ENCODE results near the gene HOXA6. TPM values are rescaled to one million over a fixed set of nuclear protein-coding genes. Genes with fewer than 3 reads are reported as not detected.

Gene HOXA6
- total RNA-seq, 1 donor from 2014 or later, result not detected

DNA sequence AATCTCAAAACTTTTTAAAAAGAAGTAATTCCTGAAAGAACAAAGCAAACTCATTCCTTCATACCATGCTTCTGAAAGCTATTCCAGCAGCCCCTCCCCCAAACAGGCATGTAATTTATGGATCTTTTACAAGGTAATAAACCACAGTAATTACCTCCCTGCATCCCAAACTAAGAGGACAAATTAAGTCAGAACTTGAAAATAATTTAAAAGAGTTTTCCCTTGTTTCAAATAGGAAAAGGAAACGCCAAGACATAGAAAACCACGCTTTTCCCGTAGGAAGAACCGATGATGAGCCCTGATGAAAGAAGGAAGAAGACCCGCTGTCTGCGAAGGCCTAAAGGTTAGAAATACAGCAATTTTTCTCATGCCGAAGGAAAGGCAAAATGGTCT is 25.9 kb downstream of the HOXA6 start:
- DNase-seq, result no peak

DNA sequence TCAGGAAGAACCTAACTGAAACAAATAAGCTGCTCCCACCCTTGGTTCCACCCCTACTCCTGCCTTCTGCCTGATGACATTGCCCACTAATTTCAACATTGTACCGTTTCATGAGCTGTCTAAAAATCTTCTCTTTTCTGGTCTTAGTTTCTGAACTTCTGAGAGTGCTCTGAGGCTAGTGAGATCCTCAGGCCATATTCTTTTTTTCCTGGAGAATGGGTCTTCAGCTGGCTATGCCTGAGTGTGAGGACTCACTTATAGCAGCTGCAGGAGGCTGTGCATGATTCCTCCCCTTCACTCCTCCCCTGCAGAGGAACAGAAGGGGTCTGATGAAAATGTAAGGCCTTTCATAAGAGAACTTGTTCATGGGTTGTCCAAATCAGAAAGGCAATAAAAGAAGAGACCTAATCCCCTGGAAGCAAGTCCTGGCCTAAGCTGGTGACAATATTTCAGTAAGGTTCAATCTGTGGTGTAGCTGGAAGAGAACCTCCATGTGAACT is 28.1 kb downstream of the HOXA6 start:
- no peak for DNase-seq

DNA sequence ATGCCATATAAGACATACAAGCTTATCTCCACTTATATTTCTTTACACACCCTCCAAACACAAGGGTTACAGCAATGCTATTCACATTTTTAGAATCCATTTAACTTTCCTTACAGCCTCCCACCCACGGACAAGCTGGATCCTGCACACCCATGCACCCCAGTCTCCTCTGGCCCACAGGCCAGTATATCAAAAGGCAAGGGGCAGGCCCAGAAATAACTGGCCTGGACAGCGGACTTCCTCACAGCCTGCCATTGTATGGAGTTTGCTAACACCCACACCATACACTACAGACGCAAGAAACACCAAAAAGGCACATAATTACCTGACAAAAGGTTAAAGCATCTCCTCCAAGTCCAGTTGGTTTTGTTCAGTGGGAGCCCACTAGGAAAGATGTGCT is 29.0 kb downstream of the HOXA6 start:
- no peak for DNase-seq

DNA sequence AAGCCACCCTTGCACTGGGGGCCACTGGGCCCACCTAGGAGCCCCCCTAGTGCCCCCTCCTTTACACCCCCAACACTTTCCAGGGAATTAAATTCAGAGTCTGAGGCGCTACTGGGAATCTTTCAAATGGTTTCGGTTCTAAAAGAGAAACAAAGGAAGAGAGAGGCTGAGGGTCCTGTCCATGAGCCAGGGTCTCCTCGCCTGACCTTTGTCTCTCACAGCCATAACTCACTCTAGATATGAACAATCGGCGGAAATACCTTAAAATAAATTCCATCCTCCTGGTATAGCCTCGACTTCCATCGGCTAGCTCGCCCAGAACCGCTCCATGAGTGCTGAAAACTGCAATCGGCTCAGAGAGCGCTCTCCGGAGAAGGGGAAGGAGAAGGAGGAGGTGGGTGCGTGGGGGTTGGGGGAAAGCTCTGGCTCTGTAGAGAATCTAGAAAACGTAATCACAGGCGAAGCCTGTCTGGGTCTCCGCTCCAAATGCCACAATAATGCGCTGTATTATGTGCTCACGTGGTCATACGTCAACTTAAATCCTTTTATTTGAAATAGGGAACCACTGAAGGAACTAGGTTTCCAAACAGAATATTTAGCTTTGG is 29.6 kb downstream of the HOXA6 start:
- no peak for DNase-seq

DNA sequence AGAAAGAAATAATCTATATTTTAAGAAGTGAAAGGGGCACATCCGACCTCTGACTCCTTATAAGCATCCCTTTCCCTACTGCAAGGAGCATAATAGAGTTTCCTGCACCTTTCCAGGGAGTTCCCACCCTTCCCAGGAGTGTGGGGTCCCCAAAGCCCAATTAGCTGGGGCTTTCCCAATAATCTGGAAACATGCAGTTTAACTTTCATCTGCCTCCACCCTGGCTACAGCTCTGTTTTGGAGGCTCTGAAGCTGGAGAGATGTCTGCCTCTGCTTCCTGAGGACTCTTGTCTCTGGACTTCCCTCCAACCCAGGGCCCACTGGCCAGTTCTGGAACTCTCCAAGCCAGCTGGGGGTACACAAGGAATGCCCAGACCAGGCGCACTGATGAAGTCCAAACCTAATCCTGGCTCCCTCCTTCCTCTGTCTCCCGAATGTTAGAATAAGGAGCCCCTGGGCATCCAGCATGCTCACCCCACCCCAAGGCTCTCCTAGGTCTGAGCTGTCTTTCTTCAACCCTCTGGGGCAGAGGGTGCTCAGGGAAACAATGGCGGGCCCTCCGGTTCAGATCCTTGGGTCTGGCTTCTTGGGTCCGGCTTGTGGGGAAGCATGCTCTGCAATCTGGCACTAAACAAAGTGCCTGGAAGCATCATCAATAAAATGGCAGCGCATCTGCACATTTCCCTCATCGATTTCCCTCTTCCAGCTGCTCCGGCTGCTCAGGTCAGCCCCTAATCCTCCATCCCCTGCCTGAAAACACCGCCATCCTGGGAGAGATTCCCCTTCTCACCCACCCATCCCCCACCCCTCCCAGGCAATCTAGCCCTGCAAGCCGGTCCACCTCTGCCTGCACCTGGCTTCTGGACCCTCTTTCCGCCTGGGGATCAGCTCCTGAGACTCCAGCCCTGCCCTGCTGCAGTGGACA is 30.4 kb downstream of the HOXA6 start:
- no peak for DNase-seq

DNA sequence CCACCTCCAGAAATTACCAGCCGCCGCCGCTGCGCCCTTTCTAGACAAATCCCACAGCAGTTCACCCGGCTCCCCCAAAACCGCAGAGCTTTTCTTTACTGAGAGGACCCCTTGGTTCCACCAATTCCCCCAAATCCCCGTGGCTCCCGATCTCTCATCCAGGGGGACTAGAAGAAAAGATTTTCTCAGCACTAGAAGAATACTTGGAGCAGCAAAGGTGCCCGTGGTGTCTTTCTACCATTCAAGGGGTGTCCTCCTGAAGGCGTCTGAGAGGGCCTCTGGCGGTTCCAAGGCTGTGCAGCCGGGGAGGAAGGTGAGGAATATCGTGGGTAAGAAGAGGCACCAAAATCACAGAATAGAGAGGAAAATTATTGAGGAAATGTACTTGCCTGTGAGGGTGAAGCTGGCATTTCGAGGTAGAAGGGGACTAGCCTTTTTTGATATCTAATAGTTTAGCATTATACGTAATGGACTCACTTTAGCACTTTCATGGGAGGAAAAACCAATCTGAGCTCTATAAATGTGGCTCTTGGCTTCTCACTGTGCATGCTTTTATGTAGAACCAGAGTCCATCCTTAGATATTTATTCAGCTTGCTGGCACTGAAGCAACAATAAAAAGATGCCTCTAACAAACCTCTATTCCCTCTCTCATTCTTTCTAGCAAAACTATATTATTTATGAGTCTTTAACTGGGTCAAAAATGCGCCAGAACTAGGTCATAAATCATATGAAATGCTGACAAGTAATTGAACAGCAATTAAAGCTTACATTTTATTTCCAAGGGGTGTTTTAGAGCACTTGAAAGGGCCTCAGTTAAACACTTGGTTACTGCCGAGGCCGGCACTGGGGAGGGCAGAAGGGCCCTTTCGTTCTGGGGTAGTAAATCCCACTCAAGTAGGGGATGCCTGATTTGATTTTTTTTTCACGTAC is 31.3 kb downstream of the HOXA6 start:
- no peak for DNase-seq

DNA sequence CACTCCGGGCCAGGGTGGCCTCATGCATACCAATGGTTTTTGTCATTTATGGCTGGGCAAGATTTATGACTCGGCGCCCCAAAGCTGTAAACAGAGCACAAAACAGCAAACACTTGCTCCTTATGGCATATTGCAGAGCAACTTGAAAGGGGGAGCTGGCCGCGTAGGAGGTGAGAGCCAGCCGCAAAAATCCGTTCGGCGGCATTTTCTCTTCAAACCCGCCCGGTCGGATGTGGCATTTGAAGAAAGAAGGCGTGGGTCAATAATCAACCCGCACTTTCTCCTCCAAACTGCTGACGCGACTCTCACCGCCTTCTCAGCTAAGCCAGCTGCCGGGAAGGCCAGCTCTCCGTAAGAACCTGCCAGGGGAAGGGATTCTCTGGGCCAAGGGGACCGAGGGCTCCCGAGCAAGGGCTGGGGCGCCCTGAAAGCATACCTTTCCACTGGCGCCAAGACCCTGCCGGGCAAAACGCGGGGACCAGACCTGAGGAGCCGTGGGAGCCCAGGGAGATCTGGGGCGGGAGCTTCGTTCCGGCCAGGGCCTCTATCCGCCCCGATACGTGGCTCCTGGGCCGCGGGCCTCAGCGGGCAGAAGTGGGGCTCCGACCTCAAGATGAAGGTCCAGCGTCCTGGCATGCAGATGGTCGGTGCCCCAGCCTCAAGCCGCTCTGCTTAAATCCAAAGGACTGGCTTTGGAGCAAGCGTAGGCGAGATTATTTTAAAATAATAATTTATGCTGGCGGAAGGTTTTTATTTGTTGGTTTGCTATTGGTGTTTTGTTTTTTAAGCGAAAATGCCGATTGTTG is 32.1 kb downstream of the HOXA6 start:
- DNase-seq, result no peak

DNA sequence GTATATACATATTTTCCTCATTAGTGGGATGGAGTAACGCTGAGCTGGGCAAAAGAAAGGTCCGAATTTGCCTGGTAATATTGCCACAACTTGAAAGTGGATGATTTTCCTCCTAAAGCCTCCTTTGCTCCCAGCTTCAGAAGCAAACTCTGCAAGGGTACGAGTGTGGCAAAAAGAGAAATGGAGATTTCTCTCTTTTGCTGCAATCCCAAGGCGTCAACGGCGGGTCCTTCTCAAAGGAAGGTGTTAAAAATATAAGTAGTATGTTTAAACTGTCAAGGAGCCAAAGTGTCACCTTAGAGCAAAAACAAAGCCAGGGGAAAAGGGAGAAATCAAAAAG is 32.7 kb downstream of the HOXA6 start:
- no peak for DNase-seq

DNA sequence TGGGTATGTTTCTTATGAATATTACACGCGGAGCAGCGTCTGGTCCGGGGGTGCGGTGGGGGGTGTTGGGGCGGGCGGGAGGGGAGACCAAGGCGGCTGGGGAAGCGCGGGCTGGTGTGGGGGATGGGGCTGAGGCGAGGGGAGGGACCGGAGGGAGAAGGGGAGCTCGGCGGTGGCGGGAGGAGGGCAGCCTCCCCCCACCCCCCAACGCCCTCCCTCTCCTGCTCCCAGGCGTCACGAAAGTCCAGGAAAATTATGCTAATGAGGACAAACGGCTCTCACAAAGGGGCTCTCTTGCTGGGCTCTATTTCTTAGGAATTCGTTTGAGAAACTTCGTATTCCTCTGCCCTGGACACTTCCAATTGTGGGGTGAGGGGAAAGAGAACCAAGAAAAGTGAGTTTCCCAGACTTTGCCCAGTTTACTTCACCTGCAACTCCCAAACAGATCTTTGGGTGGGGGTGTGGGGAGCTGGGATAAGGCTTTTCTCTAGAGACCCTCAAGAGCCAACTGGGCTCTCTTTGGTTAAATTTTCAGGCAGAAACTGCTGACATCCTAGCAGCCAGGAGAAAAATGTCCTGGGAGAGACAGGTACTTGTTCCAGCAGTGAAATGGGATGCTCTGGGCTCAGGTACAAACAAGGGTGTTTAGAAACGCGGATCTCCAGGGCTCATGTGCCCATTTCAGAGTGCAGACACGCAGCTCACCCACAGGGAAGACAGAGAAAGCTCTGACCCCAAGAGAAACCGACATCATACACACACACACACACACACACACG is 33.4 kb downstream of the HOXA6 start:
- peak; percentile 84 for DNase-seq

DNA sequence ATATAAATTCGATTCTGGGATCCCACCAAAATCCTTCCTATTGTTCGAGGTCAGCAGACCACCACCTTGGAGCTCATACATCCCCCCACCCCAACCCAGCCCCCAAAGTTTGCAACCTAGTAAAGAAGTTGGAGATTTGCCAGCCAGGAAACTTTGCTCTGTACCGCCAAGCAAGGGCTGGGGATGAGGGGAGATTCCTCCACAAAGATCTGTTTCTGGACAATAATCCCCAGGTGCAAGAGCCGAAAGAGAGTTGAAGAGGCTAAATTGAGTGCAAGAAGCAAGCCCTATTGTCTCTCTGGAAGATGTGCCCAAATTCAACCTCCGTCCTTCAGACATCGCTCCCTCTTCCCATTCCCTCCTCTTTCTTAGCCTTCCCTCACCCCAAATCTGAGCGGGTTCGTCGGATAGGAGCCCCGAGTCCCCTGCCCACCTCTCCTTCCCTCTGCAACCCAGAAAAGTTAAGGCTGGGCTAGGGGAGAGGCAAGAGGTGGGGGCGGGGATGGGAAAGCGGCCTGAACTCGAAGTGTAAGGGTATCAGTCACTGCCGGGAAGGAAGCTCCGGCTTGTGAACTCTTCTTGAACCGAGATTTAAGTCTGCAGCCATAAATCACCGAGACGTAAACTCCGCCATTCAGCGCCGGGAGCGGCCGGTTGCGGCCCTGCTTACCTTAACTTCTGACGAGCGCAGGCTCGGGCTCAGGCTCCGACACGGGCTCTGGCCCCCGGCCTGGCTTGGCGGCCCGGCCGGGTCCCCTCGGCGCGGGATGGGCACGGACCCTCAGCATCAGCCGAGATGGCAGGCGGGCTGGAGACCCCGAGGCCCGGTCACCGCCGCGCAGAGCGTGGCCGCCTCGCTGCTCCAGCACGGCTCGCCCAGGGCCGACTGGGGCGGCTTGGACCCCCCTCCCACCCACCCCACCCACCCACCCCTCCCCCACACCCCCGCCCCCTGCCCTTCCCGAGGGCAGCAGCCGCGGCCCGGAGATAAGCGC is 34.3 kb downstream of the HOXA6 start:
- peak; percentile 76 for DNase-seq

DNA sequence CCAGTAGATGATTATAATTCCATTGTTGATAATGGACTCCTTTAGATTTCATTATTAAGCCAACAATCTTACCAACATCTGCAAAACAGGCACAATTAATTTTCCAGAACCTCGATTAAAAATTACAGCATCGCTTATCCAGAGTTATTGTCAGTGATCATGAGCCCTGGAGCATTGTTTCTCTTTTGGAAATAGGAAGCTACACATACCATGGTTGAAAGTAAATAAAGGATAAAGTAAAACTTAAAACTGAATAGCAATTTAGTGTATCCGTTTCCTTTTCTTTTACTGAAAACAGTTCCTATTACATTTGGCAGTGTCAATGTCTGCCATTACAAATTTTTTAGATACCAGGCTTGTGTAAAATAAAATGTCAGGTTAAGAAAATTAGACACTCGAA is 35.2 kb downstream of the HOXA6 start:
- DNase-seq, result no peak

DNA sequence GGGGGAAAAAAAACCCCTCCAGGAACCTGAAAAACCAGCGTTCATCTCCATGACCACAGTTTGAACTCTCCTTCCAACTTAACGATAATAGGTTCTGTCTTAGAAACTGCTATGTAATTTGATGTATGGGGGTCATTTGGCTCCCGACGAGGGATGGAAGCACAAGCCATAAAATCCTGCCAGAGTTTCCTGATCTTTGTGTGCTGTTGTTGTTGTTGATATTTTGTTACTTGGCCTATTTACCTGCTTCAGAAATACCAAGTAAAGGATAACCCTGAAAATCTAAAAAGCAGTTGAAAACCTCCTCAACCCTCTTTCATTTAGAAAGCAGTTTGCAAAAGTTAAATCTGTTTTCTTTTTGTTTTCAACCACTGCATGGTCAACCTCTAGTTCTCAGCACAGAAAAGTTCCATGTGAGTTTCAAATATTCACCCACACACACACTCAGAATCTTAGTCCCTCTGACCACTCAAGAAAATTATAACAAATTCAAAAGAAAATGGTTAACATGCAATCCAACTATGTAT is 35.8 kb downstream of the HOXA6 start:
- DNase-seq, result no peak

DNA sequence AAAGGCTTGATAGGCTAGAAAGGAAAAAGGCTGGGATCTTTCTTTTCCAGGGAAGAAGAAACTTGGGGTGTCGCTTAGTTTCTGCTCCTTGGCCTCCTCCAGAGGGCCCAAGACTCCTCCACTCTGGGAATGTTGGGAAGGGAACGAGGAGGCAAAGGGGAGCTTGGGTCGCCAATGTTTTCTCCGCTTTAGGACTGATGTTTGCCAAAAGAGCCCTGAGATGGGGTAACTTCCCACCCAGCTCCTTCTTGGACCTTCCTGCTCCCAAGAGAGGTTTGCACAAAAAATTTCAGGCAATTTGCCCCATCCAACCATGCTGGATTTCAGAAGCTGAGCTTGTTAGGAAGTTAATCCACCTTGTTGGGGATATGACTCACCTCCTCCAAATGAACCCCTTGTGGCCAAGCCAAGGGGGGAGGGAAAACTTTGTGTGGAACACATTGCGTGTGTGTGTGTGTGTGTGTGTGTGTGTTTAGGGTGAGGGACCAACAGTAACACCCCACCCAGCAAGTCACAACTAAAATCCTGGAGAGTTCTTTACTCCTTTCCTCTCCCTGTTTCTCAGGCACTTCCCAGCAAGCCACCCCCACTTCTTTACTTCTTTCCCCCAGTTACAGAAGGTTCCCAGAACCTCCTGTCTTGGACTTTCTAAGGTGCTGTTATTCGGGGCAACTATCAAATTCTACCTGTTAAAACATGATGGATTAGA is 36.4 kb downstream of the HOXA6 start:
- no peak for DNase-seq

DNA sequence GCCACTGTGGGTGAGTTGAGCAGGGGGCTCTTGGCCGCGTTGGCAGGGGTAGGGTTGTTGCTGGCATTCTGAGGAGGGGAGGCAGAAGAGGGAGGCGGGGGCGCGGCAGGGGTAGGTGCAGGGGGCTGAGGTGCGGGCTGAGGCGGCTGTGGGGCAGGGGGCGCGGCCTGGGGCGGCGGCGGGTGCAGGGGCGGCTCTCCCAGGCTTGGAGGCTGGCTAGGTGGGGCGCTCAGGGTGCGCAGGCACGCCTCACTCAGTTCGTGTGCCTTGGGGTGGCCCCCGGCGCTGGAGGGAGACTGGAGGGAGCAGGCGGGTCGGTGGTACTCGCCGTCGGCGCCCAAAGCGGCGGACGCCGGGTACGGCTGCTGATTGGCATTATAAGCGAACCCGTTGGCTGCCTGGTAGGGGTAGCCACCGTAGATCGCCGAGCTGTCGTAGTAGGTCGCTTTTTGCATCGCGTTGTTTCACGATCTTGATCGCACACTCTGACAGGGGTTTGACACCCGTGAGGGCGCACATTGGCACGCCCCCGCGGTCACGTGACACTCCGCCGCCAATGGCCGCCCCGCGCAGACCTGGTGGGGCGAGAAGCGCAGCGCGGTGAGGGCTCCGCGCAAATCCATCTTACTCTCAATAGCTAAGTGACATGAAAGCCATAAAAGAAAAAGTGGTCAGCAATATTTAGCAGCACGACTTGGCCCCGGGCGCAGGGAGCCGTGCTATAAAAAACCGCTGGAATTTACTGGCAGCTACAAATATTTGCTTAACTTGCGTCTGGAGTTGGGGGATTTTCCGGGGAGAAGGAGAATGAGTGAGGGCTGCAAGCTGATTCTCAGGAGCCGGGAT is 37.2 kb downstream of the HOXA6 start:
- DNase-seq, result peak; percentile 85

DNA sequence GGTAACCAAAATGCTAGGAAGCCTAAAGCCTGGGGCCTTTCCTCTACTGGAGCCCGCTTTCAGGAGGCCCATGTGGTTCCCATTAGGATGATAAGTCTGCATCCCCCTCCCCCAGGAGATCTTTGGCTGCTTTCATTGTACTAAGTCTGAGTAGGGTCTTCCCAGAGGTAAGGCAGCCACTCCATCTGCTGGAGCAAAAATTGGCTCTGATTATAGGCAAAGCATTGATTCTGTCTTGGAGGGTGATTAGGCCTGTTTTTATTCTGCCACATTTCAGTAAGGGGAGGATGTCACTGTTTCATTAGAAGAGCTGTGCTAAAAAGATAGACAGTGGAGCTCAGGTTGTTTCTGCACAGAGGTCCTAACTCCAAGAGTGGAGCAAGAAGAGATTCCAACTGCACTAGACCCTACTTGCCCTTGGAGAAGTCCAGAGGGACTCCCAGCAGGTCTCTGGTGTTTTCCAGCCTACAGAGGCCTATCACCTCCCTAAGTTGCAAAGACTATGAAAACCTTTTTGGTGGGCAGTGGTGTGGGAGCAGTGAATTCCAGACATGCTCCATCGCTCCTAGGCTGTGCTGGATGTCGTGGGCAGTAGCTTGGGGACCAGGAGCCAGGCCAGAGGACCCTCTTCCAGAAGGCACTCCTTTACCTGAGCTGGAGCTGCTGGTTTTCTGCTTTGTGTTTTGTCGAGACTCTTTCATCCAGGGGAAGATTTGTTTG is 37.9 kb downstream of the HOXA6 start:
- DNase-seq, result no peak

DNA sequence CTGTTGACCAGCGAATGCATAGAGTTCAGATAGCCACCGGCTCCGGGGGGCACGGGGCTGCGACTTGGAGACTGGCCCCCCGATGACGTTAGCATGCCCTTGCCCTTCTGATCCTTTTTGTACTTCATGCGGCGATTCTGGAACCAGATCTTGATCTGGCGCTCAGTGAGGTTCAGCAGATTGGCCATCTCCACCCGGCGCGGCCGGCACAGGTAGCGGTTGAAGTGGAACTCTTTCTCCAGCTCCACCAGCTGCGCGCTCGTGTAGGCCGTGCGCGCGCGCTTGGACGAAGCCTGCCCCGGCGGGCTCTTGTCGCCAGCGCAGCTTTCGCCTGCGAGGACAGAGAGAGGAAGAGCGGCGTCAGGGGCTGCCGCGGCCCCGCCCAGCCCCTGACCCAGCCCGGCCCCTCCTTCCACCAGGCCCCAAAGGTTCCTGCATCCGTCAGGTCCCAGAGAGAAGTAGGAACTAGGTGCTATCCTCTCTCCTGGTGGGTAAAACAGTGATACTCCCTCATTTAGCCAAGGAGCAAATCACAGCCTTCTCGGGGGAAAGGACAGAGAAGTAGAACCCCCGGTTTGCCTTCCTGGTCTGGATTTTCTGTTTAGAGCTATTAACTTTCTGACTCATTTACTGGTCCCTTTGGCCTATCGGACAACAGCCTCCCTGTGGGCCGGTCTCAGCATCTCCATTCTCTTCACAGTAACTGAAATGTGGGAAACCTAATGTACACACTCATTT is 39.0 kb downstream of the HOXA6 start:
- peak; percentile 76 for DNase-seq

All from tongue (tissue), 2 donors.